Measurements from ENCODE around the gene CHD2.

- TF ChIP-seq, protein P1, sequence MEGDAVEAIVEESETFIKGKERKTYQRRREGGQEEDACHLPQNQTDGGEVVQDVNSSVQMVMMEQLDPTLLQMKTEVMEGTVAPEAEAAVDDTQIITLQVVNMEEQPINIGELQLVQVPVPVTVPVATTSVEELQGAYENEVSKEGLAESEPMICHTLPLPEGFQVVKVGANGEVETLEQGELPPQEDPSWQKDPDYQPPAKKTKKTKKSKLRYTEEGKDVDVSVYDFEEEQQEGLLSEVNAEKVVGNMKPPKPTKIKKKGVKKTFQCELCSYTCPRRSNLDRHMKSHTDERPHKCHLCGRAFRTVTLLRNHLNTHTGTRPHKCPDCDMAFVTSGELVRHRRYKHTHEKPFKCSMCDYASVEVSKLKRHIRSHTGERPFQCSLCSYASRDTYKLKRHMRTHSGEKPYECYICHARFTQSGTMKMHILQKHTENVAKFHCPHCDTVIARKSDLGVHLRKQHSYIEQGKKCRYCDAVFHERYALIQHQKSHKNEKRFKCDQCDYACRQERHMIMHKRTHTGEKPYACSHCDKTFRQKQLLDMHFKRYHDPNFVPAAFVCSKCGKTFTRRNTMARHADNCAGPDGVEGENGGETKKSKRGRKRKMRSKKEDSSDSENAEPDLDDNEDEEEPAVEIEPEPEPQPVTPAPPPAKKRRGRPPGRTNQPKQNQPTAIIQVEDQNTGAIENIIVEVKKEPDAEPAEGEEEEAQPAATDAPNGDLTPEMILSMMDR (IDR thresholded peaks at IDR 0.05; ENCODE audit: borderline replicate concordance, extremely low read depth, low read length, poor library complexity, severe bottlenecking): no peak
- no peak for TF ChIP-seq EZH2 (IDR thresholded peaks at IDR 0.05; ENCODE audit: borderline replicate concordance, low read depth, low read length, severe bottlenecking)
Observed at GRCh38 chr15:92936138-92936537, 36.0 kb downstream of the CHD2 start.
